ENCODE results near the gene SLC25A51. TPM values are rescaled to one million over a fixed set of nuclear protein-coding genes. Genes with fewer than 3 reads are reported as not detected.

Gene SLC25A51
- total RNA-seq, 1 experiment from 2014 or later, result 40.8 TPM

- H3K9me3 ChIP-seq (ENCODE audit: low read depth, low read length, poor library complexity, severe bottlenecking), result no peaks in the 10 kb centered on the region
- TF ChIP-seq CTCF (conservative IDR thresholded peaks at IDR 0.05; ENCODE audit: low read depth, low read length) (no peak), EZH2 (IDR thresholded peaks at IDR 0.05; ENCODE audit: borderline replicate concordance, low read depth, low read length, poor library complexity, severe bottlenecking) (no peak)
- no peak for DNase-seq (ENCODE audit: low spot score)
- H3K27me3 ChIP-seq (replicated peaks; ENCODE audit: insufficient read depth, low read depth, low read length, poor library complexity), result no peaks in the 10 kb centered on the region
- H3K4me1 ChIP-seq (ENCODE audit: insufficient read depth, low read length, poor library complexity, severe bottlenecking), result no peaks in the 10 kb centered on the region
- peaks cover 3% of the 10 kb centered on the region for H3K36me3 ChIP-seq (ENCODE audit: insufficient read depth, low read length, poor library complexity, severe bottlenecking)
- no TSS peak for BruUV-seq (replicated peaks)
- no peak overlapping the region for H3K4me3 ChIP-seq (ENCODE audit: low read depth, low read length, poor library complexity, severe bottlenecking)
- intact Hi-C loops (cut with micrococcal nuclease; ENCODE audit: unreplicated experiment), result loop anchor here (10.0 kb wide), 1 partner anchor 518 kb away; no protein-coding TSS in a partner anchor
- CTCF ChIA-PET, result interaction anchor here (0.7 kb wide), 1 partner anchor 257 kb away, joined by 5 read pairs; no protein-coding TSS in a partner anchor
- POLR2A ChIA-PET (ENCODE audit: low non-redundant PET), result no interaction called here
- H3K27ac ChIP-seq (ENCODE audit: low read depth, low read length, poor library complexity, severe bottlenecking), result peak overlapping the region; percentile 30
Measured at GRCh38 chr9:37916471-37917312, 12.8 kb upstream of the SLC25A51 start.

DNA sequence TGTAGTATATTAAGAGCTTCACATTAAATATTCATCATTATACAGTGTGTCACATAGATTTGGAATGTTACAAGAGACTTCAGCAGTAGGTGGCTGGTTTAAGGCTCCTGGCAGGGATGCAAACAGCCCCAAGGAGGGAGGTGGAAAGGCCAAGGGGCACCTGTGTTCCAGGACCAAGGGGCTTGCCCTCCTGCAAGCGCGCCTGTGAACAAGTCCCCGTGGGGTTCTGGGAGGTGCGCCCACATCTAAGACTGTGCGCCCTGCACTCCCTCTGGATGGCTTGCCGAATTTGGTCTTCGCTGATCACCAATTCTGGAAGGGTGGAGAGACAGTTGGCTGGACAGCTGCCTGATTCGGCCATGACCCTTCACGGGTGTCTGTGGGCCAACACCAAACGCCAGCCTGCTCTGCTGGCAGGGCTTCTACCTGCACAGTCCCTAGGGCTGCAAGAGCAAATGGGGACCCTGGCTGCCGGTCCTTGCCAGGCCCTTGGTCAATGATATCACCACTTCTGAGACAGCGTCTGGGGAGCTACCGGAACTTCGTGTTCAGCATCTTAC is 12.1 kb upstream of the SLC25A51 start:
- BruUV-seq (replicated peaks), result no TSS peak
- Histone ChIP-seq H3K4me1 (ENCODE audit: insufficient read depth, low read length, poor library complexity, severe bottlenecking) (no peaks in the 10 kb centered on the region), H3K36me3 (ENCODE audit: insufficient read depth, low read length, poor library complexity, severe bottlenecking) (peaks cover 3% of the 10 kb centered on the region), H3K27ac (ENCODE audit: low read depth, low read length, poor library complexity, severe bottlenecking) (no peak overlapping the region), H3K27me3 (replicated peaks; ENCODE audit: insufficient read depth, low read depth, low read length, poor library complexity) (no peaks in the 10 kb centered on the region), H3K4me3 (ENCODE audit: low read depth, low read length, poor library complexity, severe bottlenecking) (no peak overlapping the region), H3K9me3 (ENCODE audit: low read depth, low read length, poor library complexity, severe bottlenecking) (no peaks in the 10 kb centered on the region)
- CTCF ChIA-PET, result interaction anchor here (0.6 kb wide), 1 partner anchor 92 kb away, joined by 4 read pairs; no protein-coding TSS in a partner anchor
- POLR2A ChIA-PET (ENCODE audit: low non-redundant PET), result no interaction called here
- intact Hi-C loops (cut with micrococcal nuclease; ENCODE audit: unreplicated experiment), result loop anchor here (1.0 to 10.0 kb wide), 2 partner anchors 447 to 519 kb away; no protein-coding TSS in a partner anchor
- TF ChIP-seq EZH2 (IDR thresholded peaks at IDR 0.05; ENCODE audit: borderline replicate concordance, low read depth, low read length, poor library complexity, severe bottlenecking) (no peak), CTCF (conservative IDR thresholded peaks at IDR 0.05; ENCODE audit: low read depth, low read length) (no peak)
- no peak for DNase-seq (ENCODE audit: low spot score)

GRCh38 chr9:37914701-37915358 is 10.9 kb upstream of the SLC25A51 start:
- Histone ChIP-seq H3K27ac (ENCODE audit: low read depth, low read length, poor library complexity, severe bottlenecking) (no peak overlapping the region), H3K27me3 (replicated peaks; ENCODE audit: insufficient read depth, low read depth, low read length, poor library complexity) (no peaks in the 10 kb centered on the region), H3K4me1 (ENCODE audit: insufficient read depth, low read length, poor library complexity, severe bottlenecking) (no peaks in the 10 kb centered on the region), H3K9me3 (ENCODE audit: low read depth, low read length, poor library complexity, severe bottlenecking) (no peaks in the 10 kb centered on the region), H3K4me3 (ENCODE audit: low read depth, low read length, poor library complexity, severe bottlenecking) (no peak overlapping the region), H3K36me3 (ENCODE audit: insufficient read depth, low read length, poor library complexity, severe bottlenecking) (peaks cover 3% of the 10 kb centered on the region)
- intact Hi-C loops (cut with micrococcal nuclease; ENCODE audit: unreplicated experiment), result loop anchor here (1.0 to 10.0 kb wide), 2 partner anchors 448 to 520 kb away; no protein-coding TSS in a partner anchor
- ChIA-PET POLR2A (ENCODE audit: low non-redundant PET) (no interaction called here), CTCF (interaction anchor here (1.7 kb wide), 1 partner anchor 245 kb away, joined by 8 read pairs; no protein-coding TSS in a partner anchor)
- TF ChIP-seq CTCF (conservative IDR thresholded peaks at IDR 0.05; ENCODE audit: low read depth, low read length) (no peak), EZH2 (IDR thresholded peaks at IDR 0.05; ENCODE audit: borderline replicate concordance, low read depth, low read length, poor library complexity, severe bottlenecking) (no peak)
- no peak for DNase-seq (ENCODE audit: low spot score)
- BruUV-seq (replicated peaks), result no TSS peak

All from A673 (cell line).